GM21528 (cell line): ENCODE measurements around the gene MYO9A.
A peak's percentile ranks its signal among the peaks of the same experiment; 100 is the strongest.
"Not testable (repeated sequence)": the region's sequence is repeated elsewhere in the genome, so short reads cannot be mapped to it uniquely, and the experiment has no call there.

Source experiments
- ATAC-seq: cut with Tn5 transposase; IDR thresholded peaks from one replicate; pipeline ENCODE4 v1.9.1; 2021; ENCODE audit warnings: mild to moderate bottlenecking, moderate library complexity; ENCODE audit not compliant: unreplicated experiment, low FRiP score

Gene MYO9A

GRCh38 chr15:71889385-71889784 is 228.6 kb downstream of the MYO9A start:
- no peak for ATAC-seq

GRCh38 chr15:71888797-71889196 is 229.2 kb downstream of the MYO9A start:
- no peak for ATAC-seq

GRCh38 chr15:71885390-71885789 is 232.6 kb downstream of the MYO9A start:
- ATAC-seq, result no peak

- ATAC-seq, result peak; percentile 78
These were observed 234.5 kb downstream of the MYO9A start for GRCh38 chr15:71883447-71883846.

GRCh38 chr15:71880276-71880675 is 237.7 kb downstream of the MYO9A start:
- no peak for ATAC-seq

- ATAC-seq, result no peak
These were observed 243.7 kb downstream of the MYO9A start for GRCh38 chr15:71874245-71874644.

GRCh38 chr15:71858232-71858631 is 259.7 kb downstream of the MYO9A start:
- not testable (repeated sequence) for ATAC-seq

GRCh38 chr15:71853543-71853942 is 264.4 kb downstream of the MYO9A start:
- ATAC-seq, result no peak

- no peak for ATAC-seq
These were observed 273.0 kb downstream of the MYO9A start for GRCh38 chr15:71844916-71845315.

- ATAC-seq, result no peak
These were observed 276.4 kb downstream of the MYO9A start for GRCh38 chr15:71841563-71841962.

GRCh38 chr15:71830981-71831380 is 287.0 kb downstream of the MYO9A start:
- ATAC-seq, result no peak

- no peak for ATAC-seq
These were observed 291.8 kb downstream of the MYO9A start for GRCh38 chr15:71826196-71826595.

- no peak for ATAC-seq
These were observed 292.8 kb downstream of the MYO9A start for GRCh38 chr15:71825021-71825730.

- no peak for ATAC-seq
These were observed 294.1 kb downstream of the MYO9A start for GRCh38 chr15:71823801-71824200.

- no peak for ATAC-seq
These were observed 294.9 kb downstream of the MYO9A start for GRCh38 chr15:71822890-71823630.

- no peak for ATAC-seq
These were observed 296.3 kb downstream of the MYO9A start for GRCh38 chr15:71821547-71822129.

- no peak for ATAC-seq
These were observed 297.8 kb downstream of the MYO9A start for GRCh38 chr15:71820127-71820526.

GRCh38 chr15:71817351-71817750 is 300.6 kb downstream of the MYO9A start:
- no peak for ATAC-seq

- ATAC-seq, result no peak
These were observed 302.6 kb downstream of the MYO9A start for GRCh38 chr15:71815301-71815700.

- no peak for ATAC-seq
These were observed 304.1 kb downstream of the MYO9A start for GRCh38 chr15:71813723-71814470.
